ENCODE measurements around the gene STRA6. TPM values are rescaled to one million over a fixed set of nuclear protein-coding genes. Genes with fewer than 3 reads are reported as not detected.

Gene STRA6
- total RNA-seq, 1 experiment from 2014 or later, result 0.54 TPM

GRCh38 chr15:74182131-74182530 lies 20.5 kb downstream of the STRA6 start:
- no peak overlapping the region for H3K9ac ChIP-seq (ENCODE audit: low read length)
- H2AFZ ChIP-seq (ENCODE audit: low read depth, low read length, poor library complexity, severe bottlenecking), result no peak overlapping the region
- POLR2A ChIA-PET, result no interaction called here
- no peaks in the 10 kb centered on the region for H3K9me2 ChIP-seq (ENCODE audit: insufficient read depth)
- RAD21 ChIA-PET (ENCODE audit: low non-redundant PET in 1 of 2, low total read pairs in 2 of 2, uncharacterized antibody in 2 of 2, unreplicated experiment in 2 of 2), result no interaction called here
- no peak overlapping the region for H3K4me2 ChIP-seq (ENCODE audit: low read length)
- intact Hi-C loops (cut with micrococcal nuclease), result no loop called here
- no peaks in the 10 kb centered on the region for H3K79me2 ChIP-seq (ENCODE audit: insufficient read depth, low read length)
- no TSS peak for BruUV-seq (replicated peaks)
- H3K4me1 ChIP-seq (ENCODE audit: control insufficient read depth in 1 of 2, insufficient read depth in 2 of 2, low read length in 2 of 2), result peaks cover 8 to 21% of the 10 kb centered on the region in 2 experiments; a peak in 3 of 4 replicates
- no peak for TF ChIP-seq POLR2AphosphoS5 (IDR thresholded peaks at IDR 0.05; ENCODE audit: low read depth, low read length)
- no peak for TF ChIP-seq ATF3 (IDR thresholded peaks at IDR 0.05)
- TF ChIP-seq SRF (IDR thresholded peaks at IDR 0.05; ENCODE audit: low read depth), result no peak
- no peak for TF ChIP-seq MAX (IDR thresholded peaks at IDR 0.05)
- TF ChIP-seq CEBPB (IDR thresholded peaks at IDR 0.05; ENCODE audit: low read depth), result no peak
- no peak for TF ChIP-seq POLR2A (IDR thresholded peaks at IDR 0.05; ENCODE audit: borderline replicate concordance, extremely low read depth, insufficient read depth, insufficient read length)
- no peak for TF ChIP-seq RAD21 (IDR thresholded peaks at IDR 0.05; ENCODE audit: low read depth)
- TF ChIP-seq JUND (IDR thresholded peaks at IDR 0.05), result no peak
- TF ChIP-seq ZFX (IDR thresholded peaks at IDR 0.05), result no peak
- no peak for TF ChIP-seq ELF1 (IDR thresholded peaks at IDR 0.05; ENCODE audit: borderline replicate concordance, low read depth)
- no peaks in the 10 kb centered on the region for H3K36me3 ChIP-seq (ENCODE audit: control insufficient read depth in 1 of 2, insufficient read depth in 2 of 2, low read length in 2 of 2)
- DNase-seq (ENCODE audit: low read depth, low spot score) (no peak), ATAC-seq (no peak)
- CTCF ChIA-PET, result no interaction called here
- H3K4me3 ChIP-seq (replicated peaks in 1 of 2; ENCODE audit: low read depth in 1 of 2, low read length in 2 of 2), result no peak overlapping the region
- H3K27ac ChIP-seq (ENCODE audit: low read depth, low read length), result no peak overlapping the region
- no peaks in the 10 kb centered on the region for H3K9me3 ChIP-seq (ENCODE audit: control insufficient read depth in 1 of 2, insufficient read depth in 1 of 2, low read depth in 1 of 2, low read length in 2 of 2)
- H4K20me1 ChIP-seq (ENCODE audit: insufficient read depth), result no peaks in the 10 kb centered on the region
- peaks cover 20% of the 10 kb centered on the region; the same call in 1 of the 2 replicates for H3K27me3 ChIP-seq (ENCODE audit: insufficient read depth, low read length)

- no peaks in the 10 kb centered on the region for H3K36me3 ChIP-seq (ENCODE audit: control insufficient read depth in 1 of 2, insufficient read depth in 2 of 2, low read length in 2 of 2)
- no peaks in the 10 kb centered on the region for H3K9me2 ChIP-seq (ENCODE audit: insufficient read depth)
- H3K4me2 ChIP-seq (ENCODE audit: low read length), result no peak overlapping the region
- H3K27ac ChIP-seq (ENCODE audit: low read depth, low read length), result no peak overlapping the region
- RAD21 ChIA-PET (ENCODE audit: low non-redundant PET in 1 of 2, low total read pairs in 2 of 2, uncharacterized antibody in 2 of 2, unreplicated experiment in 2 of 2), result no interaction called here
- intact Hi-C loops (cut with micrococcal nuclease), result no loop called here
- no peak overlapping the region for H3K4me3 ChIP-seq (replicated peaks in 1 of 2; ENCODE audit: low read depth in 1 of 2, low read length in 2 of 2)
- CTCF ChIA-PET, result no interaction called here
- H3K4me1 ChIP-seq (ENCODE audit: control insufficient read depth in 1 of 2, insufficient read depth in 2 of 2, low read length in 2 of 2), result peaks cover 8 to 21% of the 10 kb centered on the region in 2 experiments; a peak in 3 of 4 replicates
- POLR2A ChIA-PET, result no interaction called here
- DNase-seq (ENCODE audit: low read depth, low spot score), result no peak
- no peak overlapping the region for H2AFZ ChIP-seq (ENCODE audit: low read depth, low read length, poor library complexity, severe bottlenecking)
- no peak for ATAC-seq
- H3K9ac ChIP-seq (ENCODE audit: low read length), result no peak overlapping the region
- H3K9me3 ChIP-seq (ENCODE audit: control insufficient read depth in 1 of 2, insufficient read depth in 1 of 2, low read depth in 1 of 2, low read length in 2 of 2), result no peaks in the 10 kb centered on the region
- H3K27me3 ChIP-seq (ENCODE audit: insufficient read depth, low read length), result peaks cover 22% of the 10 kb centered on the region; the same call in 1 of the 2 replicates
- no peaks in the 10 kb centered on the region for H3K79me2 ChIP-seq (ENCODE audit: insufficient read depth, low read length)
- BruUV-seq (replicated peaks), result no TSS peak
- H4K20me1 ChIP-seq (ENCODE audit: insufficient read depth), result no peaks in the 10 kb centered on the region
- no peak for TF ChIP-seq POLR2AphosphoS5 (IDR thresholded peaks at IDR 0.05; ENCODE audit: low read depth, low read length)
- TF ChIP-seq EZH2 (IDR thresholded peaks at IDR 0.05), result no peak
- TF ChIP-seq SRF (IDR thresholded peaks at IDR 0.05; ENCODE audit: low read depth), result no peak
- TF ChIP-seq ATF3 (IDR thresholded peaks at IDR 0.05), result no peak
- TF ChIP-seq ZNF274 (IDR thresholded peaks at IDR 0.05; ENCODE audit: low read depth, low read length), result no peak
- no peak for TF ChIP-seq CBX3 (IDR thresholded peaks at IDR 0.05; ENCODE audit: low read depth)
- TF ChIP-seq POLR2A (IDR thresholded peaks at IDR 0.05; ENCODE audit: borderline replicate concordance, extremely low read depth, insufficient read depth, insufficient read length), result no peak
- no peak for TF ChIP-seq CTCF (IDR thresholded peaks at IDR 0.05 in 2 of 3, conservative IDR thresholded peaks at IDR 0.05 in 1 of 3; ENCODE audit: borderline replicate concordance in 1 of 3, insufficient read depth in 1 of 3, low read depth in 2 of 3, low read length in 2 of 3)
- TF ChIP-seq ELF1 (IDR thresholded peaks at IDR 0.05; ENCODE audit: borderline replicate concordance, low read depth), result no peak
- no peak for TF ChIP-seq EZH2phosphoT487 (IDR thresholded peaks at IDR 0.05; ENCODE audit: borderline replicate concordance)
- no peak for TF ChIP-seq SIN3A (IDR thresholded peaks at IDR 0.05; ENCODE audit: low read depth)
- no peak for TF ChIP-seq TCF7L2 (IDR thresholded peaks at IDR 0.05; ENCODE audit: borderline replicate concordance, extremely low read depth, insufficient read depth, insufficient read length)
- TF ChIP-seq CEBPB (IDR thresholded peaks at IDR 0.05; ENCODE audit: low read depth), result no peak
These were observed 21.5 kb downstream of the STRA6 start for GRCh38 chr15:74180881-74181602.

Data from HCT116 (cell line).